ENCODE results near the gene NDP.

GRCh38 chrX:43996491-43996890, 23.3 kb upstream of the NDP start:
- no peak for TF ChIP-seq CTCF (IDR thresholded peaks at IDR 0.05; ENCODE audit: low read depth, low read length)
- no peak for TF ChIP-seq EZH2phosphoT487 (IDR thresholded peaks at IDR 0.05; ENCODE audit: low read depth)

Data from OCI-LY3 (cell line).